A549 (cell line): ENCODE data around the gene PKD1. TPM values are rescaled to one million over a fixed set of nuclear protein-coding genes. Genes with fewer than 3 reads are reported as not detected.

ENCODE experiments used
- ATAC-seq, 2 experiments: fragments of 200-7000 bp in 1 of 2; fragments of >200 bp in 1 of 2; cut with Nextera tagmentation in 1 of 2; cut with Tn5 transposase in 1 of 2; 3 replicates each; pipeline versions ENCODE4 v1.8.0 to v1.9.1; 2018 to 2020; ENCODE audit warnings: mild to moderate bottlenecking in 1 of 2, moderate library complexity in 1 of 2
- CTCF ChIA-PET: fragments of 300-600 bp; sonication (Branson Sonifier 250); formaldehyde crosslinking; extraction: SDS; loops from one replicate; lab custom pipeline; 2021; ENCODE audit warnings: antibody characterized with exemption, inconsistent platforms; lab: Yijun Ruan, JAX
- POLR2A ChIA-PET: fragments of 350-600 bp; formaldehyde crosslinking; extraction: SDS; loops from one replicate; lab custom pipeline; 2021; ENCODE audit warnings: antibody characterized with exemption, inconsistent platforms; lab: Yijun Ruan, JAX
- DNase-seq, 2 experiments: peaks; one replicate each; pipeline versions ENCODE4 v3.0.0 to v3.0.0-alpha.2; 2011 to 2016; ENCODE audit warnings: low read depth in 1 of 2, low spot score in 1 of 2
- FAIRE-seq: peaks from 2 replicates; lab custom pipeline; 2011; peaks lifted over from hg19 to GRCh38; lab: Jason Lieb, UNC
- H3K27ac ChIP-seq, 2 experiments: fragments of >200 bp; sonication (Bioruptor Twin); formaldehyde crosslinking; 3 replicates each; pipeline ENCODE4 v1.5.1; 2016 to 2017
- H3K4me1 ChIP-seq: fragments of >200 bp; sonication (Bioruptor Twin); formaldehyde crosslinking; 3 replicates; pipeline ENCODE4 v1.6.1; 2016
- H3K4me2 ChIP-seq: fragments of >200 bp; sonication (Bioruptor Twin); formaldehyde crosslinking; 3 replicates; pipeline ENCODE4 v1.6.1; 2016
- H3K4me3 ChIP-seq: fragments of >200 bp; sonication (Bioruptor Twin); formaldehyde crosslinking; 3 replicates; pipeline ENCODE4 v1.5.1; 2016
- H3K9me3 ChIP-seq: fragments of >200 bp; sonication (Bioruptor Twin); formaldehyde crosslinking; 3 replicates; pipeline ENCODE4 v1.6.1; 2016
- ATOH8 ChIP-seq: fragments of 250-450 bp; sonication (Bioruptor Pico); IDR thresholded peaks from 2 replicates; pipeline ENCODE4 v1.5.0; 2020; ENCODE audit warnings: low read depth, mild to moderate bottlenecking, moderate library complexity
- BCL3 ChIP-seq: fragments of >200 bp; sonication (Bioruptor Twin); formaldehyde crosslinking; IDR thresholded peaks from 3 replicates; pipeline ENCODE4 v1.6.1; 2016
- CBX8 ChIP-seq: fragments of 200-600 bp; sonication (generic); IDR thresholded peaks from 2 replicates; pipeline ENCODE4 v1.6.1; 2016
- CEBPB ChIP-seq, 2 experiments: fragments of >200 bp in 1 of 2; sonication (Bioruptor Twin) in 1 of 2; formaldehyde crosslinking in 1 of 2; IDR thresholded peaks; 2 replicates each; pipeline ENCODE4 v1.6.1; 2012 to 2016
- EHF ChIP-seq: fragments of 250-450 bp; sonication (Bioruptor Pico); IDR thresholded peaks from 2 replicates; pipeline ENCODE4 v1.5.0; 2020; ENCODE audit warnings: mild to moderate bottlenecking
- EHMT2 ChIP-seq: fragments of 200-600 bp; sonication (generic); IDR thresholded peaks from 2 replicates; pipeline ENCODE4 v1.6.1; 2016; ENCODE audit warnings: antibody characterized with exemption, low read depth, mild to moderate bottlenecking, moderate library complexity
- EP300 ChIP-seq, 2 experiments: fragments of >200 bp; sonication (Bioruptor Twin); formaldehyde crosslinking; IDR thresholded peaks; 2 replicates in 1 of 2; 3 replicates in 1 of 2; pipeline ENCODE4 v1.6.1; 2016 to 2017
- ESRRA ChIP-seq: fragments of 150-350 bp; IDR thresholded peaks from 2 replicates; pipeline ENCODE4 v1.6.1; 2014; ENCODE audit warnings: mild to moderate bottlenecking, low read length, borderline replicate concordance
- FOSB ChIP-seq: fragments of 250-450 bp; sonication (Bioruptor Pico); IDR thresholded peaks from 2 replicates; pipeline ENCODE4 v1.5.0; 2020; ENCODE audit warnings: mild to moderate bottlenecking, moderate library complexity
- FOSL2 ChIP-seq, 2 experiments: fragments of 450-650 bp in 1 of 2; fragments of >200 bp in 1 of 2; sonication (Bioruptor Twin) in 1 of 2; formaldehyde crosslinking; IDR thresholded peaks; 2 replicates each; pipeline versions ENCODE4 v1.5.0 to v1.6.1; 2016 to 2020; ENCODE audit warnings: mild to moderate bottlenecking in 1 of 2, moderate library complexity in 1 of 2
- GATA3 ChIP-seq: IDR thresholded peaks from 2 replicates; pipeline ENCODE4 v1.6.1; 2012; ENCODE audit warnings: borderline replicate concordance
- HDAC2 ChIP-seq: fragments of 200-600 bp; sonication (generic); IDR thresholded peaks from 2 replicates; pipeline ENCODE4 v1.6.1; 2016
- HES2 ChIP-seq: fragments of >200 bp; sonication (Bioruptor Twin); formaldehyde crosslinking; IDR thresholded peaks from 2 replicates; pipeline ENCODE4 v1.6.1; 2016
- HEYL ChIP-seq: fragments of 250-450 bp; sonication (Bioruptor Pico); IDR thresholded peaks from 2 replicates; pipeline ENCODE4 v1.8.0; 2021; ENCODE audit warnings: mild to moderate bottlenecking, moderate library complexity
- JUN ChIP-seq, 2 experiments: fragments of >200 bp; sonication (Bioruptor Twin); formaldehyde crosslinking; IDR thresholded peaks; 2 replicates in 1 of 2; 3 replicates in 1 of 2; pipeline ENCODE4 v1.6.1; 2016 to 2017
- MAX ChIP-seq: IDR thresholded peaks from 2 replicates; pipeline ENCODE4 v1.6.1; 2012
- MAZ ChIP-seq: fragments of 150-350 bp; IDR thresholded peaks from 2 replicates; pipeline ENCODE4 v1.6.1; 2014; ENCODE audit warnings: antibody characterized with exemption, low read depth, low read length, borderline replicate concordance
- MYC ChIP-seq: IDR thresholded peaks from 2 replicates; pipeline ENCODE4 v1.6.1; 2012; ENCODE audit warnings: mild to moderate bottlenecking, inconsistent platforms, low read length, improper control_type of control experiment, borderline replicate concordance
- NFE2L2 ChIP-seq: fragments of 150-350 bp; conservative IDR thresholded peaks from 2 replicates; pipeline ENCODE4 v1.6.1; 2014; ENCODE audit warnings: low read length
- NPAS2 ChIP-seq: fragments of 250-450 bp; sonication (Bioruptor Pico); IDR thresholded peaks from 2 replicates; pipeline ENCODE4 v1.8.0; 2022; ENCODE audit warnings: mild to moderate bottlenecking, moderate library complexity, borderline replicate concordance
- POLR2A ChIP-seq: IDR thresholded peaks from 2 replicates; pipeline ENCODE4 v1.6.1; 2012; ENCODE audit warnings: mild to moderate bottlenecking, low read length
- RAD21 ChIP-seq, 2 experiments: fragments of >200 bp in 1 of 2; sonication (Bioruptor Twin) in 1 of 2; formaldehyde crosslinking in 1 of 2; IDR thresholded peaks in 1 of 2; conservative IDR thresholded peaks in 1 of 2; 2 replicates in 1 of 2; 3 replicates in 1 of 2; pipeline ENCODE4 v1.6.1; 2012 to 2018; ENCODE audit warnings: inconsistent platforms in 1 of 2
- RCOR1 ChIP-seq: fragments of 150-350 bp; IDR thresholded peaks from 2 replicates; pipeline ENCODE4 v1.6.1; 2014; ENCODE audit warnings: antibody characterized with exemption, low read length, low read depth
- RFX5 ChIP-seq: fragments of 450-650 bp; IDR thresholded peaks from 2 replicates; pipeline ENCODE4 v1.7.1; 2014; ENCODE audit warnings: antibody characterized with exemption, mild to moderate bottlenecking, moderate library complexity
- SMC3 ChIP-seq: fragments of >200 bp; sonication (Bioruptor Twin); formaldehyde crosslinking; IDR thresholded peaks from 3 replicates; pipeline ENCODE4 v1.6.1; 2018; ENCODE audit warnings: inconsistent platforms
- TP53 ChIP-seq: fragments of 250-450 bp; sonication (Bioruptor Pico); IDR thresholded peaks from 2 replicates; pipeline ENCODE4 v1.5.0; 2021; ENCODE audit warnings: mild to moderate bottlenecking, moderate library complexity
- USF2 ChIP-seq: fragments of 450-650 bp; IDR thresholded peaks from 2 replicates; pipeline ENCODE4 v1.6.1; 2014; ENCODE audit warnings: antibody characterized with exemption
- ZC3H11A ChIP-seq: fragments of 450-650 bp; IDR thresholded peaks from 2 replicates; pipeline ENCODE4 v1.6.1; 2014; ENCODE audit warnings: antibody characterized with exemption, mild to moderate bottlenecking
- ZFP36 ChIP-seq: fragments of 450-650 bp; IDR thresholded peaks from 2 replicates; pipeline ENCODE4 v1.6.1; 2014; ENCODE audit warnings: borderline replicate concordance; ENCODE audit not compliant: partially characterized antibody
- WGBS: methylation state at CpG from one replicate; pipeline ENCODE4 v1.1.6; 2017; ENCODE audit errors: missing lambda C conversion rate; 5-methylcytosine and 5-hydroxymethylcytosine counted together
- polyA plus RNA-seq, 4 experiments: library from polyadenylated mRNA; depleted of rRNA in 3 of 4; stranded (reverse); fragments of >200 nt; fragmentation: RNase III in 1 of 4; extraction: RNeasy Plus Mini Kit Qiagen cat#74134 plus additional on column Dnase treatment in 1 of 4; gene quantifications; 2 replicates in 3 of 4; 3 replicates in 1 of 4; pipeline ENCODE4 v1.2.3, GENCODE V29; 2011 to 2017

Gene PKD1
- polyA plus RNA-seq, 2 of the 4 experiments (the other 2 are of a cell fraction) = 11.5 to 39.2 TPM

GRCh38 chr16:2096853-2097595 lies 38.7 kb downstream of the PKD1 start:
- no peaks in the 10 kb centered on the region for H3K4me1 ChIP-seq
- DNase-seq = no peak
- H3K4me3 ChIP-seq = no peak overlapping the region
- TF ChIP-seq GATA3 (no peak), ZFP36 (no peak), SMC3 (no peak), MAZ (no peak), HES2 (no peak), EP300 (IDR thresholded peaks at IDR 0.05) (no peak), NPAS2 (CRISPR knock-in tag) (no peak), RFX5 (no peak), FOSL2 (IDR thresholded peaks at IDR 0.05) (no peak), FOSL2 (CRISPR knock-in tag; IDR thresholded peaks at IDR 0.05) (no peak), ZC3H11A (no peak), CEBPB (IDR thresholded peaks at IDR 0.05) (no peak)
- H3K9me3 ChIP-seq = no peaks in the 10 kb centered on the region
- H3K27ac ChIP-seq = no peak overlapping the region
- CTCF ChIA-PET = interaction anchor here (0.6 kb wide), 1 partner anchor 321 kb away, joined by 3 read pairs; no protein-coding TSS in a partner anchor
- H3K4me2 ChIP-seq = no peak overlapping the region
- POLR2A ChIA-PET = no interaction called here
- 97% methylated on average over 9 of the region's 25 CpGs for WGBS
- no peak for ATAC-seq
- no peak for FAIRE-seq

- no peak for FAIRE-seq
- ChIA-PET CTCF (no interaction called here), POLR2A (no interaction called here)
- Histone ChIP-seq H3K4me1 (no peaks in the 10 kb centered on the region), H3K27ac (no peak overlapping the region), H3K9me3 (no peaks in the 10 kb centered on the region), H3K4me3 (no peak overlapping the region), H3K4me2 (no peak overlapping the region)
- no peak for DNase-seq
- 94% methylated on average over 23 of the region's 23 CpGs for WGBS
- no peak for ATAC-seq
- no peak for TF ChIP-seq CBX8
- no peak for TF ChIP-seq HES2
- no peak for TF ChIP-seq HDAC2
- TF ChIP-seq FOSB = no peak
- no peak for TF ChIP-seq POLR2A
- TF ChIP-seq RAD21 (conservative IDR thresholded peaks at IDR 0.05 in 1 of 2, IDR thresholded peaks at IDR 0.05 in 1 of 2) = no peak
- TF ChIP-seq, all 56 proteins: peak for 0
Observed at GRCh38 chr16:2095918-2096582, 39.6 kb downstream of the PKD1 start.

- ChIA-PET POLR2A (no interaction called here), CTCF (no interaction called here)
- Histone ChIP-seq H3K4me1 (no peaks in the 10 kb centered on the region), H3K27ac (no peak overlapping the region), H3K4me2 (no peak overlapping the region), H3K4me3 (no peak overlapping the region), H3K9me3 (no peaks in the 10 kb centered on the region)
- ATAC-seq (no peak), DNase-seq (no peak), FAIRE-seq (no peak)
- 91% methylated on average over 26 of the region's 26 CpGs for WGBS
- no peak for TF ChIP-seq MAZ
- no peak for TF ChIP-seq RAD21 (conservative IDR thresholded peaks at IDR 0.05 in 1 of 2, IDR thresholded peaks at IDR 0.05 in 1 of 2)
- no peak for TF ChIP-seq JUN (IDR thresholded peaks at IDR 0.05)
- no peak for TF ChIP-seq HEYL (CRISPR knock-in tag)
- TF ChIP-seq EHF (CRISPR knock-in tag) = no peak
- TF ChIP-seq ATOH8 (CRISPR knock-in tag) = no peak
- TF ChIP-seq USF2 = no peak
- no peak for TF ChIP-seq NPAS2 (CRISPR knock-in tag)
- TF ChIP-seq TP53 = no peak
- no peak for TF ChIP-seq EHMT2
- no peak for TF ChIP-seq BCL3
- TF ChIP-seq MYC = no peak
- no peak for TF ChIP-seq ESRRA
- TF ChIP-seq MAX = no peak
- no peak for TF ChIP-seq NFE2L2
- no peak for TF ChIP-seq FOSL2 (IDR thresholded peaks at IDR 0.05)
- TF ChIP-seq FOSL2 (CRISPR knock-in tag; IDR thresholded peaks at IDR 0.05) = no peak
- TF ChIP-seq FOSB = no peak
- no peak for TF ChIP-seq RCOR1
- no peak for TF ChIP-seq HDAC2
Observed at GRCh38 chr16:2095315-2095853, 40.3 kb downstream of the PKD1 start.
